HL-60 (cell line): ENCODE data around the gene TMPRSS4.

Experiments
- DNase-seq, 2 experiments: peaks; one replicate each; pipeline ENCODE4 v3.0.0-alpha.2; 2010 to 2020; ENCODE audit warnings: low read depth in 1 of 2, low spot score in 1 of 2
- H3K27ac ChIP-seq: fragments of 250-450 bp; sonication (Bioruptor Pico); replicated peaks from 2 replicates; pipeline ENCODE4 v1.5.1; 2020; ENCODE audit warnings: mild to moderate bottlenecking, moderate library complexity
- H3K27me3 ChIP-seq: fragments of 250-450 bp; sonication (Bioruptor Pico); 2 replicates; pipeline ENCODE4 v1.5.1; 2021; ENCODE audit warnings: mild to moderate bottlenecking, moderate library complexity; ENCODE audit not compliant: insufficient read depth, poor library complexity, severe bottlenecking
- H3K4me3 ChIP-seq: replicated peaks from 2 replicates; pipeline ENCODE4 v1.5.1; 2011; ENCODE audit warnings: mild to moderate bottlenecking, control low read depth, low read length; ENCODE audit not compliant: insufficient read depth
- CTCF ChIP-seq: IDR thresholded peaks from one replicate; pipeline ENCODE4 v1.5.1; 2011; ENCODE audit warnings: low read length, control low read depth, inconsistent platforms; ENCODE audit not compliant: insufficient read depth
- GABPA ChIP-seq: IDR thresholded peaks from 2 replicates; pipeline ENCODE4 v1.6.1; 2012; ENCODE audit warnings: low read depth
- POLR2AphosphoS5 ChIP-seq: IDR thresholded peaks from 2 replicates; pipeline ENCODE4 v1.6.1; 2012; ENCODE audit warnings: low read depth
- REST ChIP-seq: IDR thresholded peaks from 2 replicates; pipeline ENCODE4 v1.6.1; 2012; ENCODE audit warnings: low read depth; ENCODE audit not compliant: insufficient replicate concordance
- SPI1 ChIP-seq: IDR thresholded peaks from 2 replicates; pipeline ENCODE4 v1.6.1; 2012; ENCODE audit warnings: low read depth, mild to moderate bottlenecking, borderline replicate concordance

Gene TMPRSS4

DNA sequence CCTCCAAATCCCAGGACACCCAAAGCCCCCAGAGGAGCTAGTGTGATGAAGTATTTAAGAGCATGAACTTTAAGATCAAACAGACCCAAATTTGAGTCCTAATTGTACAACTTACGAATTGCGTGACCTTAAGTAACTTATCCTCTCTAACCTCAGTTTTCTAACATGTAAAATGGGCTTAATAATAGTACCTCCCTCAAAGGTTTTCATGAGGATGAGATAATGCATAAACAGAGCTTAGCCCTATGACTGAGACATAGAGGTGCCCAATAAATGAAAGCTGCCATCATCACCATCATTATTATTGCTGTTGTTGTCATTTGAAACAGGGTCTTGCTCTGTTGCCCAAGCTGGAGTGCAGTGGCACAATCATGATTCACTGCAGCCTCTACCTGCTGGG lies 90.4 kb downstream of the TMPRSS4 start:
- H3K27ac ChIP-seq: no peak overlapping the region
- H3K4me3 ChIP-seq: no peak overlapping the region
- no peak for DNase-seq
- no peaks in the 10 kb centered on the region for H3K27me3 ChIP-seq
- TF ChIP-seq CTCF (no peak), POLR2AphosphoS5 (no peak), REST (no peak), GABPA (no peak), SPI1 (no peak)

- H3K27me3 ChIP-seq: no peaks in the 10 kb centered on the region
- no peak overlapping the region for H3K27ac ChIP-seq
- DNase-seq: no peak
- H3K4me3 ChIP-seq: no peak overlapping the region
- TF ChIP-seq REST (no peak), GABPA (no peak), CTCF (no peak), SPI1 (no peak), POLR2AphosphoS5 (no peak)
Measured at GRCh38 chr11:118167906-118168305, 91.0 kb downstream of the TMPRSS4 start.

- Histone ChIP-seq H3K27me3 (no peaks in the 10 kb centered on the region), H3K4me3 (no peak overlapping the region), H3K27ac (no peak overlapping the region)
- no peak for DNase-seq
- TF ChIP-seq CTCF (no peak), POLR2AphosphoS5 (no peak), REST (no peak), GABPA (no peak), SPI1 (no peak)
Measured at GRCh38 chr11:118168316-118168715, 91.4 kb downstream of the TMPRSS4 start.
